GM12892 (cell line): ENCODE data around the gene PPP1R26.

Source experiments
- POLR2A ChIP-seq: IDR thresholded peaks from 2 replicates; pipeline ENCODE4 v1.6.1; 2011; ENCODE audit warnings: low read depth, low read length, control low read depth
- POLR2AphosphoS5 ChIP-seq: IDR thresholded peaks from 2 replicates; pipeline ENCODE4 v1.6.1; 2011; ENCODE audit warnings: low read depth, low read length, control low read depth
- TAF1 ChIP-seq: IDR thresholded peaks from 2 replicates; pipeline ENCODE4 v1.6.1; 2011; ENCODE audit warnings: low read depth, mild to moderate bottlenecking, control low read depth, low read length, borderline replicate concordance

DNA sequence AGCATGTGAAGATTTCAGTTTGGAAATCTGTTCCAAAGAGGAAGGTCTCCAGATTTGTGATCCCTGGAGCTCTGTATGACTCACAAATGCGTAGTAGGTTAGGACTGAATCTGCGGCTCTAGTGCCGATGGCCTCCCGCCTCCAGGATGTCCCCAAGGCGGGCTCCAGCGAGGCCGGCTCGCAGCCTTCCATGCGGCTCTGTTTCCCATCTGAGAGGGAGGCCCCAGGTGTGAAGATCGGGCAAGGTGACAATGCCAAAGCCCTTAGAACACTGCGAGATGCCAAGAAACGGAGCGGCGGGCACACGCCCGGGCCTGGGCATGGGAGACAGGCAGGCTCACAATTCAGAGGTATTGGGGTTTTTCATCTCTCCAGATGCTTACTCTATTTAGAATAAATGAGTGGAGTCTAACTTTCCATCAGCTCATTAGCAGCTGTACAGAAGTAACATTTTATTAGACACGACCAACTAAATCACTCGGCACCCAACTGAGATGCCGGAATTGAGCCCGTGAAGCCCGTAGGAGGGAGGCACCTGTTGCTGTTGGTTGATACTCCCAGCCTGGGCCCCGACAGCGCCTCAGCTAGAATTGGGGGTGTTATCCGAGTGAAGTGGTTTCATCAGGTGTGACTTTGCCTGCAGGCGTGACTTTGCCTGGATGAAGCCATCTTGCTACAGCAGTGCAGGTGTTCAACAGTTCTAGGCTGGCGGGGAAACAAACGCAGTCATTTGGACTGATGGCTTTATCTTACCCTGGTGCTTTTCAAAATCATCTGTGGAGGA lies 13.5 kb downstream of the PPP1R26 start:
- TF ChIP-seq POLR2A: no peak
- no peak for TF ChIP-seq POLR2AphosphoS5
- no peak for TF ChIP-seq TAF1
